ENCODE measurements around the gene NEO1.

Gene NEO1

DNA sequence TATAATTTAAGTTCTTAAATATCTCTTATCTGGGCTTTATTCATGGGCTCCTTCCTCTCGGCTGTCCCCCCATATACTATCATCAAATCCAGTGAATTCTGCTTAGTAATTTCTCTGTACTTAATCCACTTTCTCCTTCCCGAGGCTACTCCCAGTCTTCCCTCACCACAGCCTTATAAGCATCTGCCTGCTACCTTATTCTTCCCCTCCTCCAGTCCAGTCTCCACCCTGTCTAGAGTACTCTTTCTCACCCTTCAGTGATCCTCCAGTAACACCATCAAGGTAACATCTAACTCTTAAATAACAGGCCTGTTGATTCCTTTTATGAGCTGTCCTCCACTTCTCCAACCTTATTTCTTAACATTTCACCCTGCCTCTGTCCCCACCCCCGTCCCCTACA lies 65.8 kb downstream of the NEO1 start:
- TF ChIP-seq CSRNP3 (CRISPR knock-in tag; IDR thresholded peaks at IDR 0.05) (no peak), ZFP3 (CRISPR knock-in tag; IDR thresholded peaks at IDR 0.05) (no peak), PATZ1 (CRISPR knock-in tag; IDR thresholded peaks at IDR 0.05; ENCODE audit: borderline replicate concordance) (no peak), ZC3H10 (CRISPR knock-in tag; IDR thresholded peaks at IDR 0.05) (no peak), TOX (CRISPR knock-in tag; IDR thresholded peaks at IDR 0.05; ENCODE audit: borderline replicate concordance) (no peak), ISL1 (CRISPR knock-in tag; IDR thresholded peaks at IDR 0.05) (no peak), TCF4 (CRISPR knock-in tag; IDR thresholded peaks at IDR 0.05; ENCODE audit: borderline replicate concordance) (no peak), CSDC2 (CRISPR knock-in tag; IDR thresholded peaks at IDR 0.05) (no peak), ZNF565 (CRISPR knock-in tag; conservative IDR thresholded peaks at IDR 0.05; ENCODE audit: low read depth) (no peak)
- TF ChIP-seq, protein P1, sequence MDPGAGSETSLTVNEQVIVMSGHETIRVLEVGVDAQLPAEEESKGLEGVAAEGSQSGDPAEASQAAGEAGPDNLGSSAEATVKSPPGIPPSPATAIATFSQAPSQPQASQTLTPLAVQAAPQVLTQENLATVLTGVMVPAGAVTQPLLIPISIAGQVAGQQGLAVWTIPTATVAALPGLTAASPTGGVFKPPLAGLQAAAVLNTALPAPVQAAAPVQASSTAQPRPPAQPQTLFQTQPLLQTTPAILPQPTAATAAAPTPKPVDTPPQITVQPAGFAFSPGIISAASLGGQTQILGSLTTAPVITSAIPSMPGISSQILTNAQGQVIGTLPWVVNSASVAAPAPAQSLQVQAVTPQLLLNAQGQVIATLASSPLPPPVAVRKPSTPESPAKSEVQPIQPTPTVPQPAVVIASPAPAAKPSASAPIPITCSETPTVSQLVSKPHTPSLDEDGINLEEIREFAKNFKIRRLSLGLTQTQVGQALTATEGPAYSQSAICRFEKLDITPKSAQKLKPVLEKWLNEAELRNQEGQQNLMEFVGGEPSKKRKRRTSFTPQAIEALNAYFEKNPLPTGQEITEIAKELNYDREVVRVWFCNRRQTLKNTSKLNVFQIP (CRISPR knock-in tag; IDR thresholded peaks at IDR 0.05; ENCODE audit: borderline replicate concordance, low read depth): no peak
- TF ChIP-seq, protein P2, sequence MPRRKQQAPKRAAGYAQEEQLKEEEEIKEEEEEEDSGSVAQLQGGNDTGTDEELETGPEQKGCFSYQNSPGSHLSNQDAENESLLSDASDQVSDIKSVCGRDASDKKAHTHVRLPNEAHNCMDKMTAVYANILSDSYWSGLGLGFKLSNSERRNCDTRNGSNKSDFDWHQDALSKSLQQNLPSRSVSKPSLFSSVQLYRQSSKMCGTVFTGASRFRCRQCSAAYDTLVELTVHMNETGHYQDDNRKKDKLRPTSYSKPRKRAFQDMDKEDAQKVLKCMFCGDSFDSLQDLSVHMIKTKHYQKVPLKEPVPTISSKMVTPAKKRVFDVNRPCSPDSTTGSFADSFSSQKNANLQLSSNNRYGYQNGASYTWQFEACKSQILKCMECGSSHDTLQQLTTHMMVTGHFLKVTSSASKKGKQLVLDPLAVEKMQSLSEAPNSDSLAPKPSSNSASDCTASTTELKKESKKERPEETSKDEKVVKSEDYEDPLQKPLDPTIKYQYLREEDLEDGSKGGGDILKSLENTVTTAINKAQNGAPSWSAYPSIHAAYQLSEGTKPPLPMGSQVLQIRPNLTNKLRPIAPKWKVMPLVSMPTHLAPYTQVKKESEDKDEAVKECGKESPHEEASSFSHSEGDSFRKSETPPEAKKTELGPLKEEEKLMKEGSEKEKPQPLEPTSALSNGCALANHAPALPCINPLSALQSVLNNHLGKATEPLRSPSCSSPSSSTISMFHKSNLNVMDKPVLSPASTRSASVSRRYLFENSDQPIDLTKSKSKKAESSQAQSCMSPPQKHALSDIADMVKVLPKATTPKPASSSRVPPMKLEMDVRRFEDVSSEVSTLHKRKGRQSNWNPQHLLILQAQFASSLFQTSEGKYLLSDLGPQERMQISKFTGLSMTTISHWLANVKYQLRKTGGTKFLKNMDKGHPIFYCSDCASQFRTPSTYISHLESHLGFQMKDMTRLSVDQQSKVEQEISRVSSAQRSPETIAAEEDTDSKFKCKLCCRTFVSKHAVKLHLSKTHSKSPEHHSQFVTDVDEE (CRISPR knock-in tag; IDR thresholded peaks at IDR 0.05): no peak
- ATAC-seq: no peak

- no peak for TF ChIP-seq OSR1 (CRISPR knock-in tag; IDR thresholded peaks at IDR 0.05)
- TF ChIP-seq ZC3H10 (CRISPR knock-in tag; IDR thresholded peaks at IDR 0.05): no peak
- no peak for TF ChIP-seq CSRNP3 (CRISPR knock-in tag; IDR thresholded peaks at IDR 0.05)
- no peak for TF ChIP-seq GLIS3 (CRISPR knock-in tag; IDR thresholded peaks at IDR 0.05)
- TF ChIP-seq, protein P1 (CRISPR knock-in tag; IDR thresholded peaks at IDR 0.05; ENCODE audit: borderline replicate concordance, low read depth): no peak
- TF ChIP-seq TOX (CRISPR knock-in tag; IDR thresholded peaks at IDR 0.05; ENCODE audit: borderline replicate concordance): no peak
- TF ChIP-seq ZNF70 (CRISPR knock-in tag; IDR thresholded peaks at IDR 0.05): no peak
- TF ChIP-seq PATZ1 (CRISPR knock-in tag; IDR thresholded peaks at IDR 0.05; ENCODE audit: borderline replicate concordance): no peak
- no peak for TF ChIP-seq SNAI2 (CRISPR knock-in tag; IDR thresholded peaks at IDR 0.05)
- no peak for TF ChIP-seq ZFP30 (CRISPR knock-in tag; IDR thresholded peaks at IDR 0.05)
- no peak for TF ChIP-seq TCF4 (CRISPR knock-in tag; IDR thresholded peaks at IDR 0.05; ENCODE audit: borderline replicate concordance)
- TF ChIP-seq ZFP3 (CRISPR knock-in tag; IDR thresholded peaks at IDR 0.05): no peak
- TF ChIP-seq, protein P2 (CRISPR knock-in tag; IDR thresholded peaks at IDR 0.05): no peak
- no peak for ATAC-seq
Observed at GRCh38 chr15:73119478-73119877, 67.2 kb downstream of the NEO1 start.
